ENCODE data around the gene POLE.

POLE gene

GRCh38 chr12:132574271-132574996 lies 112.7 kb downstream of the POLE start:
- DNase-seq, result no peak
